ENCODE data around the gene CCDC88C.
"Not testable (repeated sequence)": the region's sequence is repeated elsewhere in the genome, so short reads cannot be mapped to it uniquely, and the experiment has no call there.

The CCDC88C gene

GRCh38 chr14:91415794-91416743 lies 1.6 kb downstream of the CCDC88C start:
- DNase-seq (ENCODE audit: low read depth) = no peak

- DNase-seq (ENCODE audit: low read depth) = no peak
Observed at GRCh38 chr14:91414475-91414833, 3.2 kb downstream of the CCDC88C start.

- no peak for DNase-seq (ENCODE audit: low read depth)
Observed at GRCh38 chr14:91413547-91414474, 3.8 kb downstream of the CCDC88C start.

GRCh38 chr14:91412939-91413338 lies 4.7 kb downstream of the CCDC88C start:
- no peak for DNase-seq (ENCODE audit: low read depth)

GRCh38 chr14:91410771-91411536 lies 6.7 kb downstream of the CCDC88C start:
- DNase-seq (ENCODE audit: low read depth) = no peak

GRCh38 chr14:91409928-91410718 lies 7.5 kb downstream of the CCDC88C start:
- DNase-seq (ENCODE audit: low read depth) = no peak

GRCh38 chr14:91409240-91409639 lies 8.4 kb downstream of the CCDC88C start:
- DNase-seq (ENCODE audit: low read depth) = not testable (repeated sequence)

GRCh38 chr14:91406982-91407381 lies 10.6 kb downstream of the CCDC88C start:
- DNase-seq (ENCODE audit: low read depth) = no peak

- no peak for DNase-seq (ENCODE audit: low read depth)
Observed at GRCh38 chr14:91406451-91406850, 11.2 kb downstream of the CCDC88C start.

GRCh38 chr14:91405724-91406435 lies 11.7 kb downstream of the CCDC88C start:
- DNase-seq (ENCODE audit: low read depth) = no peak

- DNase-seq (ENCODE audit: low read depth) = no peak
Observed at GRCh38 chr14:91405241-91405721, 12.3 kb downstream of the CCDC88C start.

- DNase-seq (ENCODE audit: low read depth) = no peak
Observed at GRCh38 chr14:91402771-91403600, 14.6 kb downstream of the CCDC88C start.

GRCh38 chr14:91402348-91402747 lies 15.3 kb downstream of the CCDC88C start:
- no peak for DNase-seq (ENCODE audit: low read depth)

- no peak for DNase-seq (ENCODE audit: low read depth)
Observed at GRCh38 chr14:91401751-91402150, 15.9 kb downstream of the CCDC88C start.

- no peak for DNase-seq (ENCODE audit: low read depth)
Observed at GRCh38 chr14:91400696-91401095, 16.9 kb downstream of the CCDC88C start.

GRCh38 chr14:91399868-91400640 lies 17.6 kb downstream of the CCDC88C start:
- DNase-seq (ENCODE audit: low read depth) = no peak

GRCh38 chr14:91398707-91399106 lies 18.9 kb downstream of the CCDC88C start:
- no peak for DNase-seq (ENCODE audit: low read depth)

GRCh38 chr14:91397965-91398591 lies 19.5 kb downstream of the CCDC88C start:
- no peak for DNase-seq (ENCODE audit: low read depth)

All from stimulated activated CD8-positive, alpha-beta memory T cell treated with anti-CD3 and anti-CD28 coated beads, Interleukin-15, amount 100 ng/mL, for 1 hour (primary cell).